Astrocyte of the cerebellum (primary cell): ENCODE measurements around the gene HELLS.

Source experiments
- DNase-seq: peaks from one replicate; pipeline ENCODE4 v3.0.0-alpha.2; 2011; ENCODE audit warnings: low read depth
- H3K4me3 ChIP-seq: 2 replicates; pipeline ENCODE4 v1.5.1; 2011; ENCODE audit warnings: mild to moderate bottlenecking, low read depth, low read length, moderate library complexity
- in situ Hi-C: cut with HindIII; loops from 2 replicates; pipeline ENCODE4 v1.10.0; 2017; ENCODE audit warnings: low sequenced_read_pairs
- TF ChIP-seq, protein P1 (sequence below): IDR thresholded peaks from 2 replicates; pipeline ENCODE4 v1.5.1; 2012; ENCODE audit warnings: low read length, low read depth, moderate library complexity, mild to moderate bottlenecking; ENCODE audit errors: missing control alignments

Gene HELLS

DNA sequence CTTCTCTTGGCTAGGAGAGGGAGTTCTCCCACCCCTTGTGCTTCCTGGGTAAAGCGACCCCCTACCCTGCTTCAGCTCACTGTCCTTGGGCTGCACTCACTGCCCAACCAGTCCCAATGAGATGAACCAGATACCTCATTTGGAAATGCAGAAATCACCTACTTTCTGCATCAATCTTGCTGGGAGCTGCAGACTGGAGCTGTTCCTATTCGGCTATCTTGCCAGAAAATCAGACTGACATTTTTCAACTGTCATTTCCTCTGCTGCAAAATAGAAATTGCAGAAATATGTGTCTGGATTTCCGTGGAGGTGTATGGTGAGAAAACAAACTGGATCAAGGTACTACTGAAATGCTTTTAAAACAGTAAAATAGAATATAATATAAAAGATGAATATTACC, 95.0 kb downstream of the HELLS start:
- in situ Hi-C loops = no loop called here
- no peak overlapping the region for H3K4me3 ChIP-seq
- TF ChIP-seq, protein P1, sequence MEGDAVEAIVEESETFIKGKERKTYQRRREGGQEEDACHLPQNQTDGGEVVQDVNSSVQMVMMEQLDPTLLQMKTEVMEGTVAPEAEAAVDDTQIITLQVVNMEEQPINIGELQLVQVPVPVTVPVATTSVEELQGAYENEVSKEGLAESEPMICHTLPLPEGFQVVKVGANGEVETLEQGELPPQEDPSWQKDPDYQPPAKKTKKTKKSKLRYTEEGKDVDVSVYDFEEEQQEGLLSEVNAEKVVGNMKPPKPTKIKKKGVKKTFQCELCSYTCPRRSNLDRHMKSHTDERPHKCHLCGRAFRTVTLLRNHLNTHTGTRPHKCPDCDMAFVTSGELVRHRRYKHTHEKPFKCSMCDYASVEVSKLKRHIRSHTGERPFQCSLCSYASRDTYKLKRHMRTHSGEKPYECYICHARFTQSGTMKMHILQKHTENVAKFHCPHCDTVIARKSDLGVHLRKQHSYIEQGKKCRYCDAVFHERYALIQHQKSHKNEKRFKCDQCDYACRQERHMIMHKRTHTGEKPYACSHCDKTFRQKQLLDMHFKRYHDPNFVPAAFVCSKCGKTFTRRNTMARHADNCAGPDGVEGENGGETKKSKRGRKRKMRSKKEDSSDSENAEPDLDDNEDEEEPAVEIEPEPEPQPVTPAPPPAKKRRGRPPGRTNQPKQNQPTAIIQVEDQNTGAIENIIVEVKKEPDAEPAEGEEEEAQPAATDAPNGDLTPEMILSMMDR = no peak
- DNase-seq = no peak

- in situ Hi-C loops = no loop called here
- TF ChIP-seq, protein P1 = no peak
- no peak overlapping the region for H3K4me3 ChIP-seq
- no peak for DNase-seq
Observed at GRCh38 chr10:94641480-94641879, 95.9 kb downstream of the HELLS start.

- DNase-seq = no peak
- TF ChIP-seq, protein P1 = no peak
- H3K4me3 ChIP-seq = no peak overlapping the region
- in situ Hi-C loops = no loop called here
Observed at GRCh38 chr10:94644352-94644751, 98.8 kb downstream of the HELLS start.

GRCh38 chr10:94645285-94645684, 99.7 kb downstream of the HELLS start:
- TF ChIP-seq, protein P1 = no peak
- DNase-seq = no peak
- in situ Hi-C loops = no loop called here
- no peak overlapping the region for H3K4me3 ChIP-seq
